BE2C (cell line): ENCODE measurements around the gene KATNAL1. TPM values are rescaled to one million over a fixed set of nuclear protein-coding genes. Genes with fewer than 3 reads are reported as not detected.
A peak's percentile ranks its signal among the peaks of the same experiment; 100 is the strongest.

ENCODE experiments used
- DNase-seq: peaks from one replicate; pipeline ENCODE4 v3.0.0-alpha.2; 2020
- H3K27me3 ChIP-seq: fragments of 250-450 bp; sonication (Bioruptor Pico); 2 replicates; pipeline ENCODE4 v1.5.1; 2020; ENCODE audit warnings: mild to moderate bottlenecking
- H3K36me3 ChIP-seq: fragments of 250-450 bp; sonication (Bioruptor Pico); 2 replicates; pipeline ENCODE4 v1.5.1; 2020; ENCODE audit warnings: mild to moderate bottlenecking
- H3K4me1 ChIP-seq: fragments of 250-450 bp; sonication (Bioruptor Pico); 2 replicates; pipeline ENCODE4 v1.5.1; 2020
- H3K4me3 ChIP-seq: 2 replicates; pipeline ENCODE4 v1.5.1; 2011; ENCODE audit warnings: low read depth, low read length
- H3K9me3 ChIP-seq: fragments of 250-450 bp; sonication (Bioruptor Pico); 2 replicates; pipeline ENCODE4 v1.5.1; 2020
- CTCF ChIP-seq: IDR thresholded peaks from 2 replicates; pipeline ENCODE4 v1.5.1; 2012; ENCODE audit warnings: mild to moderate bottlenecking, low read depth, low read length
- polyA plus RNA-seq: library from polyadenylated mRNA; unstranded; fragments of >200 nt; gene quantifications from one replicate; pipeline ENCODE4 v1.2.1, GENCODE V29; 2012; ENCODE audit warnings: low read depth, missing spikeins; ENCODE audit not compliant: insufficient read length, insufficient read depth

KATNAL1 gene
- polyA plus RNA-seq: 5.9 TPM

- Histone ChIP-seq H3K4me3 (peak within 1 kb of the TSS; percentile 71), H3K4me1 (no peaks in the 10 kb centered on the region; the same call in 1 of the 2 replicates), H3K9me3 (no peaks in the 10 kb centered on the region), H3K27me3 (no peaks in the 10 kb centered on the region), H3K36me3 (no peaks in the 10 kb centered on the region; the same call in 1 of the 2 replicates)
- peak; percentile 92 for DNase-seq
- TF ChIP-seq CTCF: no peak
Observed at GRCh38 chr13:30307194-30307970, at the start of gene KATNAL1. Gene KATNAL1 (minus strand): TSS chr13:30307551. CDS start chr13:30283777, 23,774 bp downstream.

- TF ChIP-seq CTCF: no peak
- H3K4me3 ChIP-seq: no peak overlapping the region
- no peaks in the 10 kb centered on the region for H3K27me3 ChIP-seq
- DNase-seq: no peak
- no peaks in the 10 kb centered on the region for H3K36me3 ChIP-seq
- H3K9me3 ChIP-seq: no peaks in the 10 kb centered on the region
- peaks cover 11% of the 10 kb centered on the region for H3K4me1 ChIP-seq
Observed at GRCh38 chr13:30355839-30356238, 48.5 kb upstream of the KATNAL1 start.

- TF ChIP-seq CTCF: peak; percentile 68
- Histone ChIP-seq H3K27me3 (no peaks in the 10 kb centered on the region), H3K9me3 (no peaks in the 10 kb centered on the region), H3K4me3 (no peak overlapping the region), H3K36me3 (no peaks in the 10 kb centered on the region), H3K4me1 (peaks cover 11% of the 10 kb centered on the region)
- peak; percentile 72 for DNase-seq
Observed at GRCh38 chr13:30355384-30355699, 48.0 kb upstream of the KATNAL1 start.

GRCh38 chr13:30354493-30355383, 47.4 kb upstream of the KATNAL1 start:
- peaks cover 11% of the 10 kb centered on the region for H3K4me1 ChIP-seq
- DNase-seq: peak; percentile 28
- H3K27me3 ChIP-seq: no peaks in the 10 kb centered on the region
- peak overlapping the region; percentile 23 for H3K4me3 ChIP-seq
- H3K9me3 ChIP-seq: no peaks in the 10 kb centered on the region
- TF ChIP-seq CTCF: no peak
- no peaks in the 10 kb centered on the region for H3K36me3 ChIP-seq

GRCh38 chr13:30353471-30354215, 46.3 kb upstream of the KATNAL1 start:
- Histone ChIP-seq H3K4me1 (peaks cover 11% of the 10 kb centered on the region), H3K36me3 (no peaks in the 10 kb centered on the region), H3K27me3 (no peaks in the 10 kb centered on the region), H3K4me3 (no peak overlapping the region), H3K9me3 (no peaks in the 10 kb centered on the region)
- no peak for DNase-seq
- no peak for TF ChIP-seq CTCF
